HCT116 (cell line): ENCODE data around the gene FRMD4A. TPM values are rescaled to one million over a fixed set of nuclear protein-coding genes. Genes with fewer than 3 reads are reported as not detected.

Source experiments
- ATAC-seq: fragments of 200-7000 bp; cut with Tn5 transposase; 2 replicates; pipeline ENCODE4 v1.9.1; 2020; ENCODE audit warnings: mild to moderate bottlenecking, moderate library complexity
- BruUV-seq: library from RNA; stranded (reverse); fragments of 400-500 nt; replicated peaks from 2 replicates; lab custom pipeline; 2021; lab: Mats Ljungman, UMichigan
- CTCF ChIA-PET: fragments of 300-600 bp; sonication (Branson Sonifier 250); formaldehyde crosslinking; loops from one replicate; lab custom pipeline; 2021; ENCODE audit warnings: antibody characterized with exemption; lab: Charles Lee
- POLR2A ChIA-PET: fragments of 300-600, 350-600 bp; sonication (Branson Sonifier 250); formaldehyde crosslinking; loops from one replicate; lab custom pipeline; 2021; ENCODE audit warnings: antibody characterized with exemption; lab: Charles Lee
- RAD21 ChIA-PET, 2 experiments: fragments of 300-600 bp; sonication (Branson Sonifier 250); formaldehyde crosslinking; loops; one replicate each; lab custom pipeline; 2023; ENCODE audit warnings: low total read pairs in 2 of 2; ENCODE audit not compliant: uncharacterized antibody in 2 of 2, unreplicated experiment in 2 of 2, low non-redundant PET in 1 of 2; lab: Charles Lee
- DNase-seq: peaks from one replicate; pipeline ENCODE4 v3.0.0-alpha.2; 2010; ENCODE audit warnings: low read depth, low spot score
- H2AFZ ChIP-seq: fragments of 200-600 bp; shearing (Covaris generic), sonication (generic); 2 replicates; pipeline ENCODE4 v1.6.1; 2017; ENCODE audit warnings: low read depth, mixed run types, mixed read lengths, antibody characterized with exemption, low read length; ENCODE audit not compliant: poor library complexity, severe bottlenecking
- H3K27ac ChIP-seq: 2 replicates; pipeline ENCODE4 v1.5.1; 2012; ENCODE audit warnings: low read depth, low read length
- H3K27me3 ChIP-seq: fragments of 200-600 bp; sonication (generic); 2 replicates; pipeline ENCODE4 v1.6.1; 2016; ENCODE audit warnings: mixed run types, low read length, mixed read lengths; ENCODE audit not compliant: insufficient read depth
- H3K36me3 ChIP-seq, 2 experiments: fragments of 200-500 bp in 1 of 2; fragments of 200-600 bp in 1 of 2; sonication (Bioruptor generic) in 1 of 2; sonication (generic) in 1 of 2; 2 replicates each; pipeline versions ENCODE4 v1.5.1 to v1.6.1; 2014 to 2016; ENCODE audit warnings: low read length in 2 of 2, inconsistent platforms in 1 of 2, mixed read lengths in 1 of 2, mixed run types in 1 of 2; ENCODE audit not compliant: insufficient read depth in 2 of 2, control insufficient read depth in 1 of 2
- H3K4me1 ChIP-seq, 2 experiments: fragments of 200-600 bp in 1 of 2; sonication (generic) in 1 of 2; 2 replicates each; pipeline versions ENCODE4 v1.5.1 to v1.6.1; 2012 to 2017; ENCODE audit warnings: low read length in 2 of 2, inconsistent platforms in 1 of 2, mild to moderate bottlenecking in 1 of 2, mixed read lengths in 1 of 2, mixed run types in 1 of 2, moderate library complexity in 1 of 2; ENCODE audit not compliant: insufficient read depth in 2 of 2, control insufficient read depth in 1 of 2
- H3K4me2 ChIP-seq: fragments of 200-600 bp; sonication (generic); 2 replicates; pipeline ENCODE4 v1.6.1; 2017; ENCODE audit warnings: mixed run types, low read length, mixed read lengths
- H3K4me3 ChIP-seq, 2 experiments: fragments of 200-600 bp in 1 of 2; sonication (generic) in 1 of 2; replicated peaks in 1 of 2; 2 replicates each; pipeline ENCODE4 v1.5.1; 2011 to 2016; ENCODE audit warnings: low read length in 2 of 2, control low read depth in 1 of 2, low read depth in 1 of 2, mild to moderate bottlenecking in 1 of 2, mixed read lengths in 1 of 2, mixed run types in 1 of 2
- H3K79me2 ChIP-seq: fragments of 200-600 bp; sonication (generic); 2 replicates; pipeline ENCODE4 v1.6.1; 2017; ENCODE audit warnings: mild to moderate bottlenecking, mixed run types, low read length, moderate library complexity, mixed read lengths; ENCODE audit not compliant: insufficient read depth
- H3K9ac ChIP-seq: fragments of 200-600 bp; sonication (generic); 2 replicates; pipeline ENCODE4 v1.6.1; 2016; ENCODE audit warnings: low read length, mixed read lengths
- H3K9me2 ChIP-seq: fragments of 200-600 bp; sonication (generic), shearing (Covaris generic); 2 replicates; pipeline ENCODE4 v1.6.1; 2017; ENCODE audit warnings: mixed run types, mild to moderate bottlenecking, moderate library complexity; ENCODE audit not compliant: insufficient read depth
- H3K9me3 ChIP-seq, 2 experiments: fragments of 200-500 bp in 1 of 2; fragments of 200-600 bp in 1 of 2; sonication (Bioruptor generic) in 1 of 2; sonication (generic) in 1 of 2; 2 replicates each; pipeline ENCODE4 v1.6.1; 2014 to 2017; ENCODE audit warnings: low read length in 2 of 2, mixed read lengths in 2 of 2, inconsistent platforms in 1 of 2, low read depth in 1 of 2, mild to moderate bottlenecking in 1 of 2, mixed run types in 1 of 2, moderate library complexity in 1 of 2; ENCODE audit not compliant: control insufficient read depth in 1 of 2, insufficient read depth in 1 of 2
- H4K20me1 ChIP-seq: fragments of 200-600 bp; sonication (generic), shearing (Covaris generic); 2 replicates; pipeline ENCODE4 v1.6.1; 2017; ENCODE audit warnings: mixed run types, mild to moderate bottlenecking, moderate library complexity; ENCODE audit not compliant: insufficient read depth
- CBX3 ChIP-seq: IDR thresholded peaks from 2 replicates; pipeline ENCODE4 v1.6.1; 2012; ENCODE audit warnings: low read depth
- EGR1 ChIP-seq: IDR thresholded peaks from 2 replicates; pipeline ENCODE4 v1.6.1; 2012; ENCODE audit warnings: low read depth
- ELF1 ChIP-seq: IDR thresholded peaks from 2 replicates; pipeline ENCODE4 v1.6.1; 2012; ENCODE audit warnings: low read depth, borderline replicate concordance
- FOSL1 ChIP-seq: IDR thresholded peaks from 2 replicates; pipeline ENCODE4 v1.6.1; 2012; ENCODE audit warnings: low read depth
- SIN3A ChIP-seq: IDR thresholded peaks from 2 replicates; pipeline ENCODE4 v1.6.1; 2012; ENCODE audit warnings: low read depth
- intact Hi-C: fragments of 100-400 bp; cut with micrococcal nuclease; formaldehyde crosslinking; loops from 2 replicates; pipeline ENCODE4 v1.10.0; 2022
- total RNA-seq: library from RNA; stranded (reverse); gene quantifications from one replicate; pipeline ENCODE4 v1.2.1, GENCODE V29; 2021; ENCODE audit not compliant: unreplicated experiment
- TF ChIP-seq, protein P1 (sequence below), 3 experiments: fragments of 200-600 bp in 1 of 3; sonication (generic) in 1 of 3; IDR thresholded peaks in 2 of 3; conservative IDR thresholded peaks in 1 of 3; 2 replicates each; pipeline ENCODE4 v1.5.1; 2012 to 2017; ENCODE audit warnings: low read depth in 2 of 3, low read length in 2 of 3, antibody characterized with exemption in 1 of 3, borderline replicate concordance in 1 of 3, control low read depth in 1 of 3, mild to moderate bottlenecking in 1 of 3, mixed read lengths in 1 of 3, mixed run types in 1 of 3, moderate library complexity in 1 of 3; ENCODE audit not compliant: insufficient read depth in 1 of 3
- TF ChIP-seq, protein P2 (sequence below): IDR thresholded peaks from 2 replicates; pipeline ENCODE4 v1.6.1; 2012
- TF ChIP-seq, protein P3 (sequence below): IDR thresholded peaks from 2 replicates; pipeline ENCODE4 v1.6.1; 2012

FRMD4A gene
- total RNA-seq, 1 experiment from 2014 or later: 0.20 TPM

DNA sequence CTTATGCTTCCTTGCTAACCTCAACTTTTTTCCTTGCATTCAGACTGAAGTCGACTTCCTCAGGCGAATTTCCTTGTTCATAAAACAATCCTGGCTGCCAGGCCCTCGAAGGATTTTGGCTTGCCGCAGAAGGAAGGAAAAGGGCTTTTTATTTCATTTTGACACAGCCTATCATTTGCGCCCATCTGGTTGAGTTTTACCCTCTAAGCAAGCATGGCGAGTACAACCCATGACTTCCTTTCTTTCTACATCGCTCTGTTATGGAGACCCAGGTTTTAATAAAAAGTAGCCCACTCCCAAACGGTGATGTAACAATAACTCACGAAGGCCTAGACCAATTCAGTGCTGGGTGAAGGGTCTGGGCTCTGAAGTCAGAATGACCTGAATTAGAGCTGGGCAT is 634.7 kb downstream of the FRMD4A start (continued):
- TF ChIP-seq CBX3: no peak
- TF ChIP-seq SIN3A: no peak
- TF ChIP-seq FOSL1: no peak
- TF ChIP-seq, all 23 proteins: peak for 0

GRCh38 chr10:13695588-13695987 is 635.1 kb downstream of the FRMD4A start:
- Histone ChIP-seq H3K36me3 (no peaks in the 10 kb centered on the region), H3K4me2 (no peak overlapping the region), H3K4me3 (no peak overlapping the region), H3K9ac (no peak overlapping the region), H2AFZ (no peak overlapping the region), H3K27ac (no peak overlapping the region), H3K79me2 (no peaks in the 10 kb centered on the region), H3K9me2 (no peaks in the 10 kb centered on the region), H4K20me1 (no peaks in the 10 kb centered on the region), H3K27me3 (no peaks in the 10 kb centered on the region), H3K4me1 (peaks cover 0 to 3% of the 10 kb centered on the region in 2 experiments; a peak in 2 of 4 replicates), H3K9me3 (no peaks in the 10 kb centered on the region)
- CTCF ChIA-PET: no interaction called here
- POLR2A ChIA-PET: no interaction called here
- TF ChIP-seq, protein P1, sequence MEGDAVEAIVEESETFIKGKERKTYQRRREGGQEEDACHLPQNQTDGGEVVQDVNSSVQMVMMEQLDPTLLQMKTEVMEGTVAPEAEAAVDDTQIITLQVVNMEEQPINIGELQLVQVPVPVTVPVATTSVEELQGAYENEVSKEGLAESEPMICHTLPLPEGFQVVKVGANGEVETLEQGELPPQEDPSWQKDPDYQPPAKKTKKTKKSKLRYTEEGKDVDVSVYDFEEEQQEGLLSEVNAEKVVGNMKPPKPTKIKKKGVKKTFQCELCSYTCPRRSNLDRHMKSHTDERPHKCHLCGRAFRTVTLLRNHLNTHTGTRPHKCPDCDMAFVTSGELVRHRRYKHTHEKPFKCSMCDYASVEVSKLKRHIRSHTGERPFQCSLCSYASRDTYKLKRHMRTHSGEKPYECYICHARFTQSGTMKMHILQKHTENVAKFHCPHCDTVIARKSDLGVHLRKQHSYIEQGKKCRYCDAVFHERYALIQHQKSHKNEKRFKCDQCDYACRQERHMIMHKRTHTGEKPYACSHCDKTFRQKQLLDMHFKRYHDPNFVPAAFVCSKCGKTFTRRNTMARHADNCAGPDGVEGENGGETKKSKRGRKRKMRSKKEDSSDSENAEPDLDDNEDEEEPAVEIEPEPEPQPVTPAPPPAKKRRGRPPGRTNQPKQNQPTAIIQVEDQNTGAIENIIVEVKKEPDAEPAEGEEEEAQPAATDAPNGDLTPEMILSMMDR (IDR thresholded peaks at IDR 0.05 in 2 of 3, conservative IDR thresholded peaks at IDR 0.05 in 1 of 3; ENCODE audit: borderline replicate concordance in 1 of 3, insufficient read depth in 1 of 3, low read depth in 2 of 3, low read length in 2 of 3): no peak
- TF ChIP-seq, protein P2, sequence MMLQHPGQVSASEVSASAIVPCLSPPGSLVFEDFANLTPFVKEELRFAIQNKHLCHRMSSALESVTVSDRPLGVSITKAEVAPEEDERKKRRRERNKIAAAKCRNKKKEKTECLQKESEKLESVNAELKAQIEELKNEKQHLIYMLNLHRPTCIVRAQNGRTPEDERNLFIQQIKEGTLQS: no peak
- TF ChIP-seq EGR1 (no peak), ELF1 (no peak)
- TF ChIP-seq, protein P3, sequence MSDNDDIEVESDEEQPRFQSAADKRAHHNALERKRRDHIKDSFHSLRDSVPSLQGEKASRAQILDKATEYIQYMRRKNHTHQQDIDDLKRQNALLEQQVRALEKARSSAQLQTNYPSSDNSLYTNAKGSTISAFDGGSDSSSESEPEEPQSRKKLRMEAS: no peak
- no peak for DNase-seq
- intact Hi-C loops: no loop called here
- RAD21 ChIA-PET: no interaction called here
- ATAC-seq: no peak
- no TSS peak for BruUV-seq
